Stomach (tissue), 9 donors: Measurements from ENCODE around the gene SNAP47. TPM values are rescaled to one million over a fixed set of nuclear protein-coding genes. Genes with fewer than 3 reads are reported as not detected.

ENCODE experiments used
- DNase-seq, 2 donors: peaks; one replicate each; pipeline versions ENCODE4 v3.0.0 to v3.0.0-alpha.2; 2013 to 2019
- H3K27ac ChIP-seq, 5 donors: fragments of 200-600 bp in 4 of 5; sonication (generic) in 4 of 5; one replicate each; pipeline ENCODE4 v1.5.1; 2013 to 2019; ENCODE audit warnings: mild to moderate bottlenecking in 1 of 5, moderate library complexity in 1 of 5
- H3K27me3 ChIP-seq, 3 donors: fragments of 200-600 bp; sonication (generic); one replicate each; pipeline ENCODE4 v1.5.1; 2017 to 2019; ENCODE audit warnings: mixed run types in 1 of 3
- H3K36me3 ChIP-seq, 4 donors: fragments of 200-600 bp; sonication (generic); 1 replicate in 3 of 4; 2 replicates in 1 of 4; pipeline ENCODE4 v1.5.1; 2016 to 2019
- H3K4me1 ChIP-seq, 4 donors: fragments of 200-600 bp; sonication (generic); one replicate each; pipeline ENCODE4 v1.5.1; 2016 to 2019
- H3K4me3 ChIP-seq, 4 donors: fragments of 200-600 bp; sonication (generic) in 3 of 4; one replicate each; pipeline ENCODE4 v1.5.1; 2016 to 2019; ENCODE audit warnings: mild to moderate bottlenecking in 1 of 4
- H3K9me3 ChIP-seq, 4 donors: fragments of 200-600 bp; sonication (generic); one replicate each; pipeline ENCODE4 v1.5.1; 2016 to 2019
- CTCF ChIP-seq, 7 experiments: fragments of 450-650 bp in 4 of 7; fragments of 200-600 bp in 3 of 7; sonication (generic) in 3 of 7; IDR thresholded peaks; one replicate each; pipeline ENCODE4 v1.5.1; 2016 to 2019; ENCODE audit warnings: antibody characterized with exemption in 7 of 7, control low read depth in 2 of 7, mild to moderate bottlenecking in 1 of 7
- EP300 ChIP-seq: sonication (generic); formaldehyde crosslinking; IDR thresholded peaks from one replicate; pipeline ENCODE4 v1.6.1; 2017; ENCODE audit warnings: antibody characterized with exemption
- POLR2A ChIP-seq, 4 donors: fragments of 450-650 bp; IDR thresholded peaks; one replicate each; pipeline ENCODE4 v1.6.1; 2016; ENCODE audit warnings: antibody characterized with exemption in 4 of 4, control low read depth in 2 of 4, mild to moderate bottlenecking in 1 of 4, moderate library complexity in 1 of 4
- POLR2AphosphoS5 ChIP-seq, 3 donors: sonication (generic); formaldehyde crosslinking; IDR thresholded peaks; one replicate each; pipeline ENCODE4 v1.6.1; 2016; ENCODE audit warnings: antibody characterized with exemption in 3 of 3
- WGBS, 5 donors: extraction: QIAGEN DNeasy Blood & Tissue Kit in 3 of 5; methylation state at CpG; one replicate each; pipeline versions ENCODE4 v1.1.5 to v1.1.7; 2013 to 2018; 5-methylcytosine and 5-hydroxymethylcytosine counted together
- intact Hi-C: fragments of 100-400 bp; cut with DNase I; formaldehyde crosslinking; loops from one replicate; pipeline ENCODE4 v1.15.1; 2023; ENCODE audit warnings: low total_unique reads
- polyA plus RNA-seq, 3 donors: library from polyadenylated mRNA; stranded (reverse); fragments of 200-250 nt; gene quantifications; one replicate each; pipeline ENCODE4 v1.2.3, GENCODE V29; 2013
- total RNA-seq, 5 donors: library from RNA; depleted of rRNA; stranded (reverse); fragments of >200 nt; gene quantifications; one replicate each; pipeline versions ENCODE4 v1.1.0 to v1.2.3, GENCODE V29; 2014 to 2016
- donor health status: healthy with polysubstance abuse.
- donor health status: Bipolar disorder and iron deficiency.
- donor health status: healthy.

The SNAP47 gene
- total and polyA plus RNA-seq, 8 donors, result 13.7 to 117 (median 27.3) TPM

- no peak for DNase-seq
- Histone ChIP-seq H3K4me1 (peaks cover 23 to 54% (median 37%) of the 10 kb centered on the region in 4 donors), H3K4me3 (no peak overlapping the region), H3K27ac (no peak overlapping the region), H3K36me3 (peaks cover 13 to 35% (median 28%) of the 10 kb centered on the region in 4 donors), H3K9me3 (no peaks in the 10 kb centered on the region), H3K27me3 (no peaks in the 10 kb centered on the region)
- TF ChIP-seq CTCF (IDR thresholded peaks at IDR 0.05) (no peak), EP300 (no peak)
- intact Hi-C loops, result loop anchor here (10.0 kb wide), 1 partner anchor 192 kb away; no protein-coding TSS in a partner anchor
- 83 to 86% (median 85%) methylated on average over 11 of the region's 11 CpGs for WGBS, 5 donors
Measured at GRCh38 chr1:227736814-227737432, 1.7 kb downstream of the SNAP47 start.

- Histone ChIP-seq H3K4me3 (no peak overlapping the region), H3K4me1 (peaks cover 19 to 49% (median 30%) of the 10 kb centered on the region in 4 donors), H3K27me3 (no peaks in the 10 kb centered on the region), H3K36me3 (peaks cover 0 to 18% (median 14%) of the 10 kb centered on the region in 4 donors), H3K27ac (no peak overlapping the region), H3K9me3 (no peaks in the 10 kb centered on the region)
- intact Hi-C loops, result loop anchor here (10.0 kb wide), 1 partner anchor 194 kb away; no protein-coding TSS in a partner anchor
- no peak for DNase-seq
- TF ChIP-seq POLR2AphosphoS5 (IDR thresholded peaks at IDR 0.05), result no peak
- no peak for TF ChIP-seq POLR2A (IDR thresholded peaks at IDR 0.05)
- no peak for TF ChIP-seq EP300
- no peak for TF ChIP-seq CTCF (IDR thresholded peaks at IDR 0.05)
- WGBS, 5 donors, result 87 to 92% (median 89%) methylated on average over 9 of the region's 9 CpGs
Measured at GRCh38 chr1:227738820-227739219, 3.6 kb downstream of the SNAP47 start.

GRCh38 chr1:227739636-227740035 is 4.4 kb downstream of the SNAP47 start:
- Histone ChIP-seq H3K27ac (no peak overlapping the region), H3K4me1 (peaks cover 11 to 44% (median 22%) of the 10 kb centered on the region in 4 donors), H3K27me3 (no peaks in the 10 kb centered on the region), H3K9me3 (no peaks in the 10 kb centered on the region), H3K4me3 (no peak overlapping the region), H3K36me3 (peaks cover 0 to 18% (median 14%) of the 10 kb centered on the region in 4 donors)
- intact Hi-C loops, result loop anchor here (10.0 kb wide), 1 partner anchor 195 kb away; no protein-coding TSS in a partner anchor
- WGBS, 5 donors, result 83 to 95% (median 89%) methylated on average over 4 to 7 of the region's 7 CpGs
- no peak for DNase-seq
- TF ChIP-seq POLR2AphosphoS5 (IDR thresholded peaks at IDR 0.05) (no peak), CTCF (IDR thresholded peaks at IDR 0.05) (no peak), POLR2A (IDR thresholded peaks at IDR 0.05) (no peak), EP300 (no peak)

- H3K9me3 ChIP-seq, result no peaks in the 10 kb centered on the region
- intact Hi-C loops, result no loop called here
- WGBS, 5 donors, result 75 to 90% (median 76%) methylated on average over 3 of the region's 3 CpGs
- TF ChIP-seq EP300 (no peak), POLR2A (IDR thresholded peaks at IDR 0.05) (no peak), CTCF (IDR thresholded peaks at IDR 0.05) (no peak), POLR2AphosphoS5 (IDR thresholded peaks at IDR 0.05) (no peak)
- DNase-seq, result peak in 1 of 2 donors; percentile 2
- H3K36me3 ChIP-seq, result peaks cover 0 to 18% (median 14%) of the 10 kb centered on the region in 4 donors
- H3K27me3 ChIP-seq, result no peaks in the 10 kb centered on the region
- no peak overlapping the region for H3K27ac ChIP-seq
- H3K4me3 ChIP-seq, result no peak overlapping the region
- peaks cover 11 to 44% (median 18%) of the 10 kb centered on the region in 4 donors for H3K4me1 ChIP-seq
Measured at GRCh38 chr1:227740401-227740960, 5.2 kb downstream of the SNAP47 start.
